Glomerular endothelial cell (primary cell): Measurements from ENCODE around the gene TBC1D14. TPM values are rescaled to one million over a fixed set of nuclear protein-coding genes. Genes with fewer than 3 reads are reported as not detected.

Source experiments
- DNase-seq: peaks from one replicate; pipeline ENCODE4 v3.0.0-alpha.2; 2011; ENCODE audit warnings: low read depth, low spot score; ENCODE audit errors: extremely low read depth
- total RNA-seq: library from RNA; depleted of rRNA; stranded (reverse); fragments of >200 nt; gene quantifications from 2 replicates; pipeline ENCODE4 v1.2.3, GENCODE V29; 2015

TBC1D14 gene
- total RNA-seq, 1 donor from 2014 or later = 22.0 TPM

- no peak for DNase-seq
These were observed 106.5 kb downstream of the TBC1D14 start for GRCh38 chr4:7016086-7016485.

- no peak for DNase-seq
These were observed 106.9 kb downstream of the TBC1D14 start for GRCh38 chr4:7016512-7016911.

- no peak for DNase-seq
These were observed 107.9 kb downstream of the TBC1D14 start for GRCh38 chr4:7017446-7018048.

GRCh38 chr4:7018281-7018680 is 108.7 kb downstream of the TBC1D14 start:
- no peak for DNase-seq

GRCh38 chr4:7019367-7019766 is 109.7 kb downstream of the TBC1D14 start:
- no peak for DNase-seq

GRCh38 chr4:7020290-7020689 is 110.7 kb downstream of the TBC1D14 start:
- DNase-seq = no peak

- DNase-seq = no peak
These were observed 111.2 kb downstream of the TBC1D14 start for GRCh38 chr4:7020856-7021255.

GRCh38 chr4:7021355-7021754 is 111.7 kb downstream of the TBC1D14 start:
- no peak for DNase-seq

- no peak for DNase-seq
These were observed 112.5 kb downstream of the TBC1D14 start for GRCh38 chr4:7021930-7022664.

- DNase-seq = no peak
These were observed 113.9 kb downstream of the TBC1D14 start for GRCh38 chr4:7023486-7023885.

GRCh38 chr4:7023901-7024300 is 114.3 kb downstream of the TBC1D14 start:
- DNase-seq = no peak

- DNase-seq = no peak
These were observed 114.8 kb downstream of the TBC1D14 start for GRCh38 chr4:7024336-7024890.

GRCh38 chr4:7025040-7025602 is 115.5 kb downstream of the TBC1D14 start:
- DNase-seq = no peak

GRCh38 chr4:7026107-7026506 is 116.5 kb downstream of the TBC1D14 start:
- no peak for DNase-seq

GRCh38 chr4:7027284-7027683 is 117.7 kb downstream of the TBC1D14 start:
- DNase-seq = no peak

- no peak for DNase-seq
These were observed 118.3 kb downstream of the TBC1D14 start for GRCh38 chr4:7027913-7028312.

- no peak for DNase-seq
These were observed 119.6 kb downstream of the TBC1D14 start for GRCh38 chr4:7029212-7029611.

GRCh38 chr4:7029921-7030320 is 120.3 kb downstream of the TBC1D14 start:
- DNase-seq = no peak

- DNase-seq = no peak
These were observed 121.2 kb downstream of the TBC1D14 start for GRCh38 chr4:7030856-7031255.

- DNase-seq = no peak
These were observed 122.2 kb downstream of the TBC1D14 start for GRCh38 chr4:7031558-7032449.

GRCh38 chr4:7032596-7032995 is 123.0 kb downstream of the TBC1D14 start:
- DNase-seq = no peak
